Upper lobe of left lung (tissue), 4 donors: ENCODE data around the gene DPH7.

Experiments
- POLR2AphosphoS5 ChIP-seq, 2 donors: sonication (generic); formaldehyde crosslinking; IDR thresholded peaks; one replicate each; pipeline ENCODE4 v1.5.1; 2017; ENCODE audit warnings: antibody characterized with exemption in 2 of 2
- TF ChIP-seq, protein P1 (sequence below), 6 experiments: fragments of 450-650 bp in 4 of 6; fragments of 200-600 bp in 2 of 6; sonication (generic) in 2 of 6; IDR thresholded peaks; one replicate each; pipeline ENCODE4 v1.5.1; 2016 to 2019; ENCODE audit warnings: antibody characterized with exemption in 6 of 6

DNA sequence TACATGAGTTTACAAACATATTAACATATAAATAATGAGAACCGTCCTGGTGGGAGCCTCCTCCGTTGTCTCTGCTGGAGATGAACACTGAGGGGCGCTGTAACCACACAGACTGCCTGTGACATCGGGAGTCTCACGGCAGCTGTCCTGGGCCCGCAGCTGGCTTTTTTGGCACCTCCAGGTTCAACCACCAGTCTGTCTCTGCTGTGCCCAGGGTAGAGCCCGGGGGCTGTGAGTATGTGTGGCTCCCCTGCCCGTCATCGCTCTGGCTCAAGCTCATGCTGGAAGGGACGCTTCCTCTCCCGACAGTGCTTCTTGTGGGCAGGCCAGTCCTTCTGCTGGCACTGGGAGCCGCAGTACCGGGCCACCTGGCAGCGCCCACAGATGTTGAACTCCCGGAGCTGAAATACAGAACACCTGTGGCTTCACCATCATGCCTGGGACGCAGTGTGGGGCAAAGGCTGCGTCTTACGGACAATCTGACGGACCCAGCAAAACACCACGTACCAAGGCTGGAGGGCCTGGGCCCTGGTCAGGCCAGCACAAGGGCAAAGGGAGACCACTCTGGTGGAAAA is 3.6 kb upstream of the DPH7 start:
- no peak for TF ChIP-seq POLR2AphosphoS5 (IDR thresholded peaks at IDR 0.05)
- TF ChIP-seq, protein P1, sequence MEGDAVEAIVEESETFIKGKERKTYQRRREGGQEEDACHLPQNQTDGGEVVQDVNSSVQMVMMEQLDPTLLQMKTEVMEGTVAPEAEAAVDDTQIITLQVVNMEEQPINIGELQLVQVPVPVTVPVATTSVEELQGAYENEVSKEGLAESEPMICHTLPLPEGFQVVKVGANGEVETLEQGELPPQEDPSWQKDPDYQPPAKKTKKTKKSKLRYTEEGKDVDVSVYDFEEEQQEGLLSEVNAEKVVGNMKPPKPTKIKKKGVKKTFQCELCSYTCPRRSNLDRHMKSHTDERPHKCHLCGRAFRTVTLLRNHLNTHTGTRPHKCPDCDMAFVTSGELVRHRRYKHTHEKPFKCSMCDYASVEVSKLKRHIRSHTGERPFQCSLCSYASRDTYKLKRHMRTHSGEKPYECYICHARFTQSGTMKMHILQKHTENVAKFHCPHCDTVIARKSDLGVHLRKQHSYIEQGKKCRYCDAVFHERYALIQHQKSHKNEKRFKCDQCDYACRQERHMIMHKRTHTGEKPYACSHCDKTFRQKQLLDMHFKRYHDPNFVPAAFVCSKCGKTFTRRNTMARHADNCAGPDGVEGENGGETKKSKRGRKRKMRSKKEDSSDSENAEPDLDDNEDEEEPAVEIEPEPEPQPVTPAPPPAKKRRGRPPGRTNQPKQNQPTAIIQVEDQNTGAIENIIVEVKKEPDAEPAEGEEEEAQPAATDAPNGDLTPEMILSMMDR (IDR thresholded peaks at IDR 0.05), result peak in 2 of 6 experiments; percentile 33 to 39
